DMS 273 (cell line): Measurements from ENCODE around the gene RBM17.
"Not testable (repeated sequence)": the region's sequence is repeated elsewhere in the genome, so short reads cannot be mapped to it uniquely, and the experiment has no call there.

ENCODE experiments used
- DNase-seq: peaks from one replicate; lab custom pipeline; 2025; ENCODE audit not compliant: unreplicated experiment; lab: John Stamatoyannopoulos, UW

Gene RBM17

DNA sequence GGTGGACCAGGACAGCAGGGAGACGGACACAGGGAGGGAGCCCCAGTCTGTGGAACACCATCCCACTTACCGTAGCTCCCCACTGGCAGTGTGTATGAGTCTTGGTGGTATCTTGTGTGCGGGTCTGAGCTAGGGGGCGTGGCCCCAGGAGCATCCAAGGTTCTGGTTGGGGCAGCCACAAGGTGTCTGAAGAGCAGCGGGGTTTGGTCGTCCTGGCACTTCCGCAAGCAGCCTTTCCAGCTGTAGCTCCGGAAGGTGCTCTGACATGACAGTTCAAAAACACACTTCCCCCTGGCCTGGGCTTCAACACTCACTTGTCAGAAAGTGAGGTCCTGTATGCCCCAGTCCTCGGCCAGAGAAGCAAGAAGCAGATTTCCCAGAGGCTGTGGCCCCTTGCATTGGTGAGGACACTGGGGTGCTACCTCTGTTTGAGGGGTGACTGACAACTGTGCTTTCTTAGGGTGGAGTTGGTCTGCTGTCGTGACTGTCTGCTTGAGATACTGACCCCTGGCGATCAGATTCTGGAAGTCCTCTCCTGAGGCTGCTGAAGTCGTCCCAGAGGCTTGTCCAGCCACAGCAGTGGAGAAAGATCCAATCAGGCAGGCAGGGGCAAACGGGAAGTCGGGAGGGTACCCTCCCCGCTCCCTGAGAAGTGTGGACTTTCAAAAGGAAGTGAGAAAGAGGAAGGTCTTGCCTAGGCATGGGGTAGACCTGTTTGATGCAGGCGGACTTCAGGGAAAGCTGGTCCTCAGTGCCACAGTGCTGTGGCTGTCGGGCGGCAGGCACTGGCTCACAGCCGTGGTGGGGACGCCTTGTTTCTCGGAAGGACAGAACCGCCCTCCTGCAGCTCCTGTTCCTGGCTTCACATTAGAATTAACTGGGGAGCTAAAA is 62.5 kb downstream of the RBM17 start:
- no peak for DNase-seq

DNA sequence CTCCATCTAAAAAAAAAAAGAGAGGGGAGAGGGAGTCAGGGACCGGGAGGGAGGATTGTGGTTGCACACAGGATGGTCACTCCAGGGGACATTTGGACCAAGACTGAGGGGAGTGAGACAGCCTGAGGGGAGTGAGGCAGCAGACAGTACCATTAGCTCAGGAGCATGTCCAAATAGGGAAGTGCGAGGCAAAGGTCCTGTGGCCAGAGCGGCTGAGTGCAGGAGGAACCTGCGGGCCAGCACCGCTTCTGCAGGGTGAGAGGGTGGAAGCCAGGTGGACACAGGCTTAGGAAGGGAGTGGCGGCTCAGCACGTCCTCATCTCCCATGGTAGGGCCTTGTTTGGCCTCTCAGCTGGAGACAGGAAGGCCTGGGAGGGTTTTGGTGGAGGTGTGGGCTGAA is 65.0 kb downstream of the RBM17 start:
- no peak for DNase-seq

DNA sequence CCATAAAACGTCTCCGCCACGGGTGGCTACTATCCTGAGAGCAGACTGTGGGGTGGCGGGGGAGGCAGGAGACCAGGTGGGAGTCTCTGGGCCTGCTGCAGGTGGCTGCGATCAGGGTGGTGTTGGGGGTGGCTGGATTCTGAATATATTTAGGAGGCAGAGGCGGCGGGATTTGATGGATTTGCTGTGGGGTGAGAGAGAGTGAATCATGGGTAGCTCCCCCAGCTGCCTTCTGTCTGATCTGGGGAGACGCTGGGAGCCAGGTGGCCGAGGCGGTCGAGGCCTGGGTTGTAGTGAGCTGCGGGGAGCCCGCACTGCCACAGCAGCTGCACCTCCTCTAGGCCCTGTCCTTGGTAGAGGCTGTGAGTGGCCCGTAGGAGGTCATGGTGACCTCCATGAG is 65.7 kb downstream of the RBM17 start:
- DNase-seq, result no peak

DNA sequence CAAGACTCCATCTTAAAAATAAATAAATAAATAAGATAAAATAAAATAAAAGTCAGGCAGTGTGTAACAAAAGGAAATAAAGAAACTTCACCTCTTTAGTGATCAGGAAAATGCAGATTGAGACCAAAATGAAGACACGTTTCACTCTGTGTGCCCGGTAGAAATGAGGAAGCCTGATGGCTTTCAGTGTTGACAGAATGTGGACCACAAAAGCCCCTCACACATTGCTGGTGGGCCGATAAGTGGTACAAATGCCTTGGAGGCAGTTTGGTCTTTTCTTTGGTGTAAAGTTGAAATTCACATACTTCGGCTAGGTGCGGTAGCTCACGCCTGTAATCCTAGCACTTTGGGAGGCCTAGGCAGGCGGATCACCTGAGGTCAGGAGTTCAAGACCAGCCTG is 69.4 kb downstream of the RBM17 start:
- no peak for DNase-seq

DNA sequence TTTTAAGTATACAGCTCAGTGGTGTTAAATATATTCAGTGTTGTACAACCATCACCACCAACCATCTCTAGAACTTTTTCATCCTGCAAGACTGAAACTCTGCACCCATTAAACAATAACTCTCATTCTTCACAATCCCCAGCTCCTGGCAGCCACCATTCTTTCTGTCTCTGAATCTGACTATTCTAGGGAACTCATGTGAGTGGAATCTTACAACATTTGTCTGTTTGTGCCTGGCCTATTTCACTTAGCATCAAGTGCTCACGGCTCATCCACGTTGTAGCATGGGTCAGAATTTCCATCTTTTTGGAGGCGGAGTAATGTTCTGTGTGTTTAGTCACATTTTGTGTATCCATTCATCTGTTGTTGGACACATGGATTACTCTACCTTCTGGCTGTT is 73.1 kb downstream of the RBM17 start:
- no peak for DNase-seq

DNA sequence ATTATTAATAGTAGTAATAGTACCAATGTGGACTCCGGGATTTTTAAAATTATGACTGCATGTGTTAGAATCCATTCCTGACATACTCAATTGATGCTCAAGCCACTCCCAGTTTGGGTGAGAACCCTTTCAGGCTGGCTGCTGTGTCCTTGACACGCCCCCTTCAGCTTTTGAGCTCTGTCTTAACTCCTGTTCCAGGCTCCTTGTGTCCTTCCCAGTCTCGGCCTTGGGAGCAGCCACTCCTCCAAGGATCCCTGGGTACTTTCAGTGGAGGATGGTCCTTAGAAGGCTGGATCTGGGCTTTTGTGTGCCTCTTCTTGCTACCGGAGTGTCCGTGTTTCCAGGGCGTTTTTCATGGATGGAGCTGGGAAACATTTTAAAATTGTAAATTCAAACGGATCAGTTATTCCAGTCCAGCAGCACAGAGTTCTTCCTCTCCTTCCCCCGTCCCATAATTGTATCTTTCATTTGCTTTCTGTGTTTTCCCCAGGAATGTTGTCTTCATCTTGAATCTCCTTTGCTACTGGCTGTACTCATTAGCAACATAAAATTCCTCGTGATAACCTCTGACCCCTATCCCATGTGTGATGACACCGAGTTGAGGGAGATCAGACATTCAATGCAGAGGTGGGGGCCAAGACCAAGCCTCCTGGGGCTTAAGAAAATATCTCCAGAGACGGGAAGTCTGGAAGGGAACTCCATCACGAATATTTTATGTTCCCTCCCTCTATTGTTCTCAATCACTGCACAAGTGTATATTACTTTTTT is 73.9 kb downstream of the RBM17 start:
- DNase-seq, result peak; percentile 30

DNA sequence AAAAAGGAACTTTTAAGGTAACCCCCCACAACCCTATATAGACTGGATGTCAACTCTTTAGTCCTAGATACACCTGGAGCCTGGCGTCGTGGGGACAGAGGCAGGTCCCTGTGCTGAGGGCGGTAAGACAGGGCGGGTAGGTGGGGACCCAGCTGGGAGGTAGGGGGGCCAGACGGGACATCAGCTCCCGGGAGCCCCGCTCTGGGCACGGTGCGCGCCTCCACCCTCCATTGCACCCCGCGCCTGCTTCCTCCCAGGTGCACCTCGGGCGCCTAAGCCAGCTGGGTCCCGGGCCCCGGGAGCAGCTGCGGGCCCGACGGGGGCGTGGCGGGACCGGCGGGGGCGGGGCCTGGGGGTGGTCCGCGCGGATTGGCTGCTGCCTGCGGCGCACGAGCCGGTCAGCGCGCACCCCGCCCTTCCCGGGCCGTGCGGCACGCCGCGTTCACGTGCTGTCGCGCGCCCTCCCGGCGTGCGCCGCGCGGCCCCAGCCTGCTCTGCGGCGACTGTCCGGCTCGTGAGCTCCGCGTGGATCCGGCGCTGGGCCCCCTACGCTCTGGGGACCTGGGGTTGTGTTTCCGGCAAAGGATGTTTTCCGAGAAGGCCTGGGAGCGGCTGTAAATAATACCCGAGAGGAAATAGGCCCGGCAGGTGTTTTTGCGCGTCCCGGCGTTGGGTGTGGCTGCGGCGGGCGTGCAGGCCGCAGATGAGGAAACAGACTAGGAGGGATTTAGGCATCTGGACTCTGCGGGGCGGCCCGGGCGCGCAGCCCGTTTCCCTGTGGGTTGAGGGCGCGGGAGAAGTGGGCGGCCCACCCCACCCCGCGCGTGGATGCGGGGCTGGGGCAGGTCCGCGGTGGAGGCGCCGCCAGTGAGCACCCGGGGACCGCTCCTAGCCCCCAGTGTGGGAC is 74.8 kb downstream of the RBM17 start:
- peak; percentile 92 for DNase-seq

DNA sequence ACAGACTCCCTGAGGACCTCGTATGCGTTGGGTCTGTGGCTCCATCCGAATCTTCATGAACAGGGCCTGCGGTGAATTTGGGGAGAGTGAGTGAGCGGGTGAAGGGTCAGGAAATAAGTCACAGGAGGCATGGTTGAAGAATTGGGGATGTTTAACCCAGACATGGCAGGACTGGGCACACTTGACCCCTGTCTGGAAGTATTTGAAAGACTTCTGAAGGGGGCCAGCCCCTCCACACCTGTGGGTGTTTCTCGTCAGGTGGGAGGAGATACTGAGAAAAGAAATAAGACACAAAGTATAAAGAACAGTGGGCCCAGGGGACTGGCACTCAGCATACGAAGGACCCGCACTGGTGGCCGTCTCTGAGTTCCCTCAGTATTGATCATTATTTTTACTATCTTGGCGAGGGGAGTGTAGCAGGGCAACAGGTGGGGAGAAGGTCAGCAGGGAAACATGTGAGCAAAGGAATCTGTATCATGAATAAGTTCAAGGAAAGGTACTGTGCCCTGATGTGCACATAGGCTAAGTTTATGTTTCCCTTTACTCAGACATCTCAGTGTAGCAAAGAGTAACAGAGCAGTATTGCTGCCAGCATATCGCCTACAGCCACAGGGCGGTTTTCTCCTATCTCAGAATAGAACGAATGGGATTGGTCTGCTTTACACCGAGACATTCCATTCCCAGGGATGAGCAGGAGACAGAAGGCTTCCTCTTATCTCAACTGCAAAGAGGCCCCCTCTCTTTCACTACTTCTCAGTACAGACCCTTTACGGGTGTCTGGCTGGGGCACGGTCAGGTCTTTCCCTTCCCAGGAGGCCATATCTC is 75.6 kb downstream of the RBM17 start:
- DNase-seq, result no peak

DNA sequence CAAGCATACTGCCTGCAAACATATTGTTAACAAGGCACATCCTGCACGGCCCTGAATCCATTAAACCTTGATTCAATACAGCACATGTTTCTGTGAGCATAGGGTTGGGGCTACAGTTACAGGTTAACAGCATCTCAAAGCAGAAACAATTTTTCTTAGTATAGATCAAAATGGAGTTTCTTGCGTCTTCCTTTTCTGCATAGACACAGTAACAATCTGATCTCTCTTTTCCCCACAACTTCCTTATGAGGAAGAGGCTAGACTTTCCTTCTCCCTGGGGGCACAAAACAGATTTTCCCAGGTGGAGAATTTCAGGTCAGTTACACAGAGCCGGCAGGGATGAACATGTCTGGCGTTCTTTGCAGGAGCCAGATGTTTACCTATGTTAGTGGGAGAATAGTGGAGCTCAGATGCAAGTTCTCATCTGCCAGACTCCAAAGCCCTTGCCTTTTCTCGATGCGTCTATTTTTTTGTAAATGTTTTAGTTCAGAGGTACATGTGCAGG is 76.4 kb downstream of the RBM17 start:
- no peak for DNase-seq

DNA sequence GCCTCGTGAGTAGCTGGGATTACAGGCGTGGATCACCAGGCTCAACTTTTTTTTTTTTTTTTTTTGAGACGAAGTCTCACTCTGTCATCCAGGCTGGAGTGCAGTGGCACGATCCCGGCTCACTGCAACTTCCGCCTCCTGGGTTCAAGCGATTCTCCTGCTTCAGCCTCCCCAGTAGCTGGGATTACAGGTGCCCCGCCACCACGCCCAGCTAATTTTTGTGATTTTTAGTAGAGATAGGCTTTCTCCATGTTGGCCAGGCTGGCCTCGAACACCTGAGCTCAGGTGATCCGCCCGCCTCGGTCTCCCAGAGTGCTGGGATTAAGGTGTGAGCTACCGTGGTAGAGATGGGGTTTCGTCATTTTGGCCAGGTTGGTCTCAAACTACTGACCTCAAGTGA is 77.1 kb downstream of the RBM17 start:
- not testable (repeated sequence) for DNase-seq
